ENCODE data around the gene ATE1.
"Not testable (repeated sequence)": the region's sequence is repeated elsewhere in the genome, so short reads cannot be mapped to it uniquely, and the experiment has no call there.

The ATE1 gene

GRCh38 chr10:121930268-121931085, 2.6 kb upstream of the ATE1 start:
- not testable (repeated sequence) for DNase-seq (ENCODE audit: low read depth)

DNA sequence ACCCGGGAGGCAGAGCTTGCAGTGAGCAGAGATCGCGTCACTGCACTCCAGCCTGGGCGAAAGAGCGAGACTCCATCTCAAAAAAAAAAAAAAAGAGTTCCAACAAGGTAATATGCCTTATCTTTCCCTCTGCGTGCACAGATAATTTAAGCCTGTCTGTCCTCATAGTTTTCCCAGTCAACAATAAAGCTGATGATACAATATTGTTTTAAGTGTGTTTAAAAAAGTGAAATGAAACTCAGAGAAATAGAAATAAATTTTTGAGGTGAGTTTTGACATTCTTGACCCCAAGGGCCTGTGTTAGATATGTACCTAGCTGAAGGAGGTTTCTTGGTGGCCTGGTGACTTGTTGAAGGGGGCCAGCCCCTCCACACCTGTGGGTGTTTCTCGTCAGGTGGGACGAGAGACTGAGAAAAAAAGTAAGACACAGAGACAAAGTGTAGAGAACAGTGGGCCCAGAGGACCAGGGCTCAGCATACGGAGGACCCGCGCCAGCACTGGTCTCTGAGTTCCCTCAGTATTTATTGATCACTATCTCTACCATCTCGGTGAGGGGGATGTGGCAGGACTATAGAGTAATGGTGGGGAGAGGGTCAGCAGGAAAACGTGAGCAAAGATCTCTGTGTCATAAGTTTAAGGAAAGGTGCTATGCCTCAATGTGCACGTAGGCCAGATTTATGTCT, 1.9 kb upstream of the ATE1 start:
- not testable (repeated sequence) for DNase-seq (ENCODE audit: low read depth)

- DNase-seq (ENCODE audit: low read depth): peak; percentile 9
Observed at GRCh38 chr10:121928528-121928884, 675 bp upstream of the ATE1 start.

- DNase-seq (ENCODE audit: low read depth): peak; percentile 3
Observed at GRCh38 chr10:121927318-121927840, 452 bp downstream of the ATE1 start.

DNA sequence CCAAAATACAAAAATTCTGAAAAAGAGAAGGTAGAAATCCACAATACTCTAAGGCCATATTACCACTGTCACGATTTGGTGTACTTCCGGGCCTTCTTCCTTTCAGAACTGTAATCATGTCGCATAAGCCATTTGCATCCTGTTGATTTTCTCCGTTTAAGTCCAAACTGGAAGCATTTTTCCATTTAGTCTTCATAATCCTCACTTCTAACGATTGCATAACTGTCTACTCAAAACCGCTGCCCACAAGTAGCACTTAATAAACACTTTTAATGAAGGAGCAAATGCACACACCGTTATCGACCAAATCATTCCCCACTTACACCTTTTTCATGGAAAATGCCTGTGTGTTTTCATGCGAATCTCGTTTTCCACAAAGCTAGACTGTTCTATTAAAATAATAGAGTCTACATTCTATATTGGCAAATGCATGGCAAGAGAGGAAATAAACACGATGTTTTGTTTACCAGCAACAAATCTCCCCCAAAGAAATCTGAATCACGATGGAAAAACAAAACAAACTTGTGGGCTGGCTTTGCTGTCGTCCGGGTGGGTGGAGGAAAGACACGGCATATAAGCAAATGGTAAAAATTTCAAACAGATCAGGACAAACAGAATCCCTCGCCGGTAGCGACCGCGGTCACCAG, 1.0 kb downstream of the ATE1 start:
- peak; percentile 7 for DNase-seq (ENCODE audit: low read depth)

DNA sequence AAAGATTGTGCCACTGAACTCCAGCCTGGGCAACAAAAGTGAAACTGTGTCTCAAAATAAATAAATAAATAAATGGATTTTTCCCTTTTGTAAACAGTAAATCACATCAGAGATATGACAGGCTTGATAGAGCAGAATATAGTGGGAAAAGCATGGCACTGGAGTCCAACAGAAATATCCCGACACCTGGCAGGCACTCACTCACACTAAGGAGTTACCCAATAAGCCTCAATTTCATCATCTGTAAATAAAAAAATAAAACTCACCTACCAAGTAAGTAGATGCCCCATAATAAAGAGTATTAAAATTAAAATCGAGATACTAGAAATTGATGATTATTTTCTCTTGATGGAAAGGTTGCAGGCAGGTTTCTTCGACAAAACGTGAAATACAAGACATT, 1.7 kb downstream of the ATE1 start:
- no peak for DNase-seq (ENCODE audit: low read depth)

- no peak for DNase-seq (ENCODE audit: low read depth)
Observed at GRCh38 chr10:121921238-121921931, 6.4 kb downstream of the ATE1 start.

- DNase-seq (ENCODE audit: low read depth): no peak
Observed at GRCh38 chr10:121919666-121920065, 8.2 kb downstream of the ATE1 start.

GRCh38 chr10:121918800-121919199, 9.0 kb downstream of the ATE1 start:
- DNase-seq (ENCODE audit: low read depth): not testable (repeated sequence)

GRCh38 chr10:121914661-121915060, 13.2 kb downstream of the ATE1 start:
- DNase-seq (ENCODE audit: low read depth): no peak

- no peak for DNase-seq (ENCODE audit: low read depth)
Observed at GRCh38 chr10:121911421-121911697, 16.5 kb downstream of the ATE1 start.

- no peak for DNase-seq (ENCODE audit: low read depth)
Observed at GRCh38 chr10:121910673-121911420, 17.0 kb downstream of the ATE1 start.

DNA sequence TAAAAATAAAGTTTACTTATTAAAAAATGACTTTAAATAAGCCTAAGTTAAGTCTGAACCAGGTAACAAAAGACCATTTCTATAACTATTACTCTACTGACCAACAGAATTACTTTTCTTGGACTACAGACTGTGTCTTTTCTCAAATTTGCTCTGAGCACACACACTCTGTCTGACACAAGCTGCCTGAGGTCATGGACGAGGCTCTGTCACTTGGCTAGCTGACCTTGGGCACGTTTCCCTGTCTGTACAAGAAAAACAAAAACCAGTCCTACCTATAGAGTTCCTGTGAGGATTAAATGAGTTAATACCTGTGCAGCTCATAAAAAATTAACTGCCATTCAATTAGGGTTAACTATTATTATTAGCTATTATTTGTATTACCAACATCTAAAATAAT, 22.9 kb downstream of the ATE1 start:
- no peak for DNase-seq (ENCODE audit: low read depth)

- DNase-seq (ENCODE audit: low read depth): peak; percentile 48
Observed at GRCh38 chr10:121900443-121901174, 27.2 kb downstream of the ATE1 start.

DNA sequence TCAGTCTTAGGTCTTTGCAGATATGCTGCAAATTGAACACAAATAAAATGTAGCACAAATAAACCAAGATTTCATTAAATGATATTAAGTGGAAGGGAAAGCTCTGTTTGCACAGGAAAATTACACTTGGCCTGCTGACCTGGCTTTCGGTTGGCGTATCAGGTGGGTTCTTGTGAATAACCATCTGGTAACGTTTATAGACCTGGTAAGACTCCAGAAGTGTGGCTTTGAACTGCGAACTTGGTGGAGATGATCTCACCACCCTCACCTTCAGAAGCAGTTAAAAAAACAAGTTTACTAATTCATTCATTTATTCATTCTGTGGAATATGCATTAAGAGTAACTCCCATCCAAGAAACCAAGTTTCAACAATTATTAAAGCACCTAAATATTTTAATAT, 28.1 kb downstream of the ATE1 start:
- no peak for DNase-seq (ENCODE audit: low read depth)

DNA sequence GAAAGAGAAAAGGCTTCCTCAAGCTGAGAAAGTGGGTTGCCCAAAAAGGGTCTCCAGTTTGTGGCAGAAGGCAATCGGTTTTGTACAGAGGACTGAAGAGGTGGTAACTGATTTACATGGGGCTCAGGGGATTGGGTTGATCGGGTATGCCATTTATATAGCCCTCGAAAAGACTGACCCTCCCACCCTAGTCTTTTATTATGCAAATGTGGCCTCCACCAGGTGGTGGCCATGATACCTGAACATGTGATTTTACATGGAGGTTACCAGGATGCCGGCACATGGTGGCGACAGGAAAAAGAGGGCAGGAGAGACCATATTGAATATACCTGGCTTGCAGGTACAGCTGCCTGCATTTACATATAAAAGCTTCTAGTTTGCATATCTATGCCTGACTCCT, 36.7 kb downstream of the ATE1 start:
- no peak for DNase-seq (ENCODE audit: low read depth)

DNA sequence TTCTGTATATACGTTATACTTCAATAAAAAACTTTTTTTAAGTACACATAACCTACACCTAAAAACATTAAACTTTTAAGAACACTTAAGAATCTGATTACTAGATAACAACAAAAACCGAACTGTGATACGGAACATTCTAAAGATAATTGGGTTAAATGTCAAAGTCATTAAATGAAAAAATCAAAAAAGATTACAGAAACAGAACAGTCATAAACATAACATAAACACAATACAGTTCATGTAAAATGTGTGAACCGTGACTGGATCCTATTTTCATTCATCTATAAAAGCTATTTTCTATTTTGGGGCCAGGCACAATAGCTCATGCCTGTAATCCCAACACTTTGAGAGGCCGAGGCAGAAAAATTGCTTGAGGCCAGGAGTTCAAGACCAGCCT, 38.6 kb downstream of the ATE1 start:
- DNase-seq (ENCODE audit: low read depth): no peak

DNA sequence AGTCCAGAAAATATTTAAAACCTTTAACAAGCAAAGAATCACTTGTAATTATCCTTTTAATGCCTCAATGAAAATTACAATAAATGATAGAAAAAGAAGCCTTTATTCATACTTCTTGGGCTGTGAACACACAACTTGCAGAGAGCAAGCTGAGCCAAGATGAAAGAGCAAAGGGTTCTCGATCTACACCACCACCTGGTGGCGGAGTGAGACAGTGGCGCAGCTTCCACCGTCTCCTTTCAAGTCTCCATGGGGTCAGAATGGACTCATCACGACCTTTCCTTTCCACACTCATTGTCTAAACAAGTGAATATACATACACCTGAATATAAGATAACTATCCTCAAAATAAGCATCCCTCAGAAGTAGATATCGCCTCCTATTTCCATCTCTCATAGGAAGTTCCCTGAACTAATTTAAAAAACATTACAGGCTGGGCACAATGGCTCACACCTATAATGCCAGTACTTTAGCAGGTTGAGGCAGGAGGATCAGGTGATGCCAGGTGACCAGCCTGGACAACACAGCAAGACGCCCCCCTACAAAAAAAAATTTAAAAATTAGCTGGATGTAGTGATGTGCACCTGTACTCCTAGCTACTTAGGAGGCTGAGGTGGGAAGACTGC, 40.7 kb downstream of the ATE1 start:
- DNase-seq (ENCODE audit: low read depth): peak; percentile 40

DNA sequence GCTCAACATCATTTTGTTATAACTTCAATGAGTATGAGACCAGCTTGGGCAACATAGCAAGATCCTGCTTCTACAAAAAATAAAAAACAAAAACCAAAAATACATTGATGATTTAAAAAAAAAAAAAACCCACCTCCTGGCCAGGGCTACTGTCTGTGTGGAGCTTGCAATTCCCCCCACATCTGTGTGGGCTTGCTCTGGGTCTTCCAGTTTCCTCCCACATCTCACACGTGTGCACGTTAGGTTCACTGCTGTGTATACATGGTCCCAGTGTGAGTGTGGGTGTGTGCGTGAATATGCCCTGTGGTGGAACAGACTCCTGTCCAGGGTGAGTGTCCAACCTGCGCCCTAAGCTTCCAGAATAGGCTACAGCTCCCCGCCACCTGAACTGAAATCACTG, 41.6 kb downstream of the ATE1 start:
- DNase-seq (ENCODE audit: low read depth): no peak

- no peak for DNase-seq (ENCODE audit: low read depth)
Observed at GRCh38 chr10:121880895-121881294, 46.9 kb downstream of the ATE1 start.

DNA sequence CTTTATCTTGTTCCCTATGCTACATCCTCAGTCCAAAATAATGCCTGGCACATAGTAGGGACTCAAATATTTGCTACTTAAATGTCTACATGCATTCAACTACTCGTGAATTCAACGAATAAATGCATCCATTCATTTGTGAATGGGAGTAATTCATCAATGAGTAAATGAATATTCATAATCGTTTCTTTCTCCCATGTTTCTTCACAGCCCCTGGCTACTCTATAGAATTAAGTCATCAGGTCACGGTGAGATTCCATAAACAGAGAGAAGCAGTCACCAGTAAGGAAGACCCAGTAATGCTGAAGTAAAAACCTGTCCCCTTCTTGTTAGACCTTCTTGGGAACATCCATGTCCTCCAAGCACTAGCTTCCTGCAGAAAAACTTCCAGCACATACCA, 48.4 kb downstream of the ATE1 start:
- no peak for DNase-seq (ENCODE audit: low read depth)

Data from stromal cell of bone marrow (primary cell).